GM23338 (cell line): ENCODE results near the gene LIAS. TPM values are rescaled to one million over a fixed set of nuclear protein-coding genes. Genes with fewer than 3 reads are reported as not detected.

ENCODE experiments used
- ATAC-seq: fragments of 200-7000 bp; cut with Tn5 transposase; 3 replicates; pipeline ENCODE4 v1.9.1; 2020
- DNase-seq: peaks from one replicate; pipeline ENCODE4 v3.0.0-alpha.2; 2015; ENCODE audit warnings: low spot score
- H2AFZ ChIP-seq: fragments of 200-600 bp; sonication (generic); 2 replicates; pipeline ENCODE4 v1.8.0; 2016; ENCODE audit warnings: antibody characterized with exemption, mild to moderate bottlenecking, moderate library complexity
- H3F3A ChIP-seq: fragments of 200-600 bp; sonication (generic); replicated peaks from 2 replicates; pipeline ENCODE4 v1.8.0; 2017; ENCODE audit warnings: antibody characterized with exemption, mixed run types, low read depth
- H3K27ac ChIP-seq: fragments of 200-600 bp; sonication (generic); 2 replicates; pipeline ENCODE4 v1.6.1; 2016; ENCODE audit warnings: low read depth
- H3K27me3 ChIP-seq: fragments of 200-600 bp; sonication (generic); 2 replicates; pipeline ENCODE4 v1.8.0; 2016; ENCODE audit warnings: mild to moderate bottlenecking, mixed run types, moderate library complexity; ENCODE audit not compliant: insufficient read depth
- H3K36me3 ChIP-seq: fragments of 200-600 bp; sonication (generic); 2 replicates; pipeline ENCODE4 v1.8.0; 2016; ENCODE audit warnings: mild to moderate bottlenecking; ENCODE audit not compliant: insufficient read depth
- H3K4me1 ChIP-seq: fragments of 200-600 bp; sonication (generic); 2 replicates; pipeline ENCODE4 v1.8.0; 2016; ENCODE audit warnings: mild to moderate bottlenecking, moderate library complexity; ENCODE audit not compliant: insufficient read depth
- H3K4me2 ChIP-seq: fragments of 200-600 bp; sonication (generic); 2 replicates; pipeline ENCODE4 v1.7.1; 2017; ENCODE audit warnings: mixed run types
- H3K4me3 ChIP-seq: fragments of 200-600 bp; sonication (generic); 2 replicates; pipeline ENCODE4 v1.6.1; 2016; ENCODE audit warnings: mixed run types
- H3K79me2 ChIP-seq: fragments of 200-600 bp; sonication (generic); replicated peaks from 2 replicates; pipeline ENCODE4 v1.8.0; 2017; ENCODE audit warnings: mild to moderate bottlenecking; ENCODE audit not compliant: insufficient read depth
- H3K9me2 ChIP-seq: fragments of 200-600 bp; sonication (generic); 2 replicates; pipeline ENCODE4 v1.8.0; 2017; ENCODE audit not compliant: insufficient read depth
- H4K20me1 ChIP-seq: fragments of 200-600 bp; sonication (generic); replicated peaks from 2 replicates; pipeline ENCODE4 v1.8.0; 2017; ENCODE audit warnings: mild to moderate bottlenecking; ENCODE audit not compliant: insufficient read depth
- H3K27ac Mint-ChIP-seq: 2 replicates; pipeline ENCODE4 v1.8.0; 2020; ENCODE audit warnings: inconsistent platforms, mild to moderate bottlenecking, moderate library complexity, mixed read lengths
- H3K27me3 Mint-ChIP-seq: 3 replicates; pipeline ENCODE4 v1.8.0; 2022; ENCODE audit warnings: low read depth, mild to moderate bottlenecking, moderate library complexity, mixed read lengths, inconsistent platforms; ENCODE audit not compliant: insufficient read depth, poor library complexity
- H3K36me3 Mint-ChIP-seq: 3 replicates; pipeline ENCODE4 v1.8.0; 2021; ENCODE audit warnings: low read depth, mild to moderate bottlenecking, inconsistent platforms, moderate library complexity, mixed read lengths
- H3K4me1 Mint-ChIP-seq: 3 replicates; pipeline ENCODE4 v1.8.0; 2020; ENCODE audit warnings: mild to moderate bottlenecking, inconsistent platforms, mixed read lengths
- H3K4me3 Mint-ChIP-seq: 3 replicates; pipeline ENCODE4 v1.8.0; 2021; ENCODE audit warnings: moderate library complexity, mild to moderate bottlenecking, inconsistent platforms, mixed read lengths
- H3K9me3 Mint-ChIP-seq: 3 replicates; pipeline ENCODE4 v1.8.0; 2020; ENCODE audit warnings: moderate library complexity, mild to moderate bottlenecking, inconsistent platforms, mixed read lengths
- CREB1 ChIP-seq: fragments of 250-450 bp; sonication (Bioruptor Pico); IDR thresholded peaks from 2 replicates; pipeline ENCODE4 v1.5.0; 2020; ENCODE audit warnings: low read depth, mild to moderate bottlenecking, moderate library complexity
- EZH2 ChIP-seq: fragments of 200-600 bp; sonication (generic); IDR thresholded peaks from one replicate; pipeline ENCODE4 v1.8.0; 2017; ENCODE audit warnings: antibody characterized with exemption, mild to moderate bottlenecking, low read depth; ENCODE audit not compliant: unreplicated experiment
- EZH2phosphoT487 ChIP-seq: fragments of 200-600 bp; sonication (generic); IDR thresholded peaks from one replicate; pipeline ENCODE4 v1.8.1; 2018; ENCODE audit warnings: antibody characterized with exemption; ENCODE audit not compliant: unreplicated experiment
- NANOG ChIP-seq: IDR thresholded peaks from 2 replicates; pipeline ENCODE4 v1.6.1; 2016; ENCODE audit warnings: antibody characterized with exemption, borderline replicate concordance
- STAT1 ChIP-seq: IDR thresholded peaks from one replicate; pipeline ENCODE4 v1.6.1; 2016; ENCODE audit warnings: antibody characterized with exemption; ENCODE audit not compliant: unreplicated experiment
- ZNF331 ChIP-seq: fragments of 250-450 bp; sonication (Bioruptor Pico); IDR thresholded peaks from 2 replicates; pipeline ENCODE4 v1.5.0; 2020; ENCODE audit warnings: low read depth, mild to moderate bottlenecking, moderate library complexity
- microRNA-seq: library from miRNA; unstranded; fragments of <30 nt; microRNA quantifications from one replicate; pipeline ENCODE4, GENCODE V29; 2017
- polyA plus RNA-seq: library from polyadenylated mRNA; unstranded; fragments of >200 nt; fragmentation: Nextera tagmentation; extraction: Ambion mirVana; gene quantifications from 2 replicates; pipeline ENCODE4 v1.2.1, GENCODE V29; 2016
- small RNA-seq: library from RNA; depleted of rRNA; stranded (forward); fragments of <200 nt; gene quantifications from one replicate; pipeline ENCODE3, GENCODE V24; 2014; ENCODE audit warnings: low replicate concordance
- total RNA-seq: library from RNA; depleted of rRNA; stranded (reverse); fragments of >200 nt; shearing (Covaris generic); gene quantifications from 2 replicates; pipeline ENCODE4 v1.2.3, GENCODE V29; 2014; rRNA removed
- TF ChIP-seq, protein P1 (sequence below), 2 experiments: fragments of 200-600 bp in 1 of 2; sonication (generic) in 1 of 2; conservative IDR thresholded peaks; 2 replicates each; pipeline versions ENCODE4 v1.5.1 to v1.6.1; 2016 to 2017; ENCODE audit warnings: antibody characterized with exemption in 2 of 2, low read depth in 2 of 2, mild to moderate bottlenecking in 2 of 2, moderate library complexity in 1 of 2
- TF ChIP-seq, protein P2 (sequence below): IDR thresholded peaks from 2 replicates; pipeline ENCODE4 v1.6.1; 2016; ENCODE audit warnings: antibody characterized with exemption
- TF ChIP-seq, protein P3 (sequence below): IDR thresholded peaks from one replicate; pipeline ENCODE4 v1.6.1; 2018; ENCODE audit warnings: antibody characterized with exemption; ENCODE audit not compliant: unreplicated experiment

LIAS gene
- total and polyA plus RNA-seq, 2 experiments from 2014 or later, result 17.5 to 18.7 TPM

DNA sequence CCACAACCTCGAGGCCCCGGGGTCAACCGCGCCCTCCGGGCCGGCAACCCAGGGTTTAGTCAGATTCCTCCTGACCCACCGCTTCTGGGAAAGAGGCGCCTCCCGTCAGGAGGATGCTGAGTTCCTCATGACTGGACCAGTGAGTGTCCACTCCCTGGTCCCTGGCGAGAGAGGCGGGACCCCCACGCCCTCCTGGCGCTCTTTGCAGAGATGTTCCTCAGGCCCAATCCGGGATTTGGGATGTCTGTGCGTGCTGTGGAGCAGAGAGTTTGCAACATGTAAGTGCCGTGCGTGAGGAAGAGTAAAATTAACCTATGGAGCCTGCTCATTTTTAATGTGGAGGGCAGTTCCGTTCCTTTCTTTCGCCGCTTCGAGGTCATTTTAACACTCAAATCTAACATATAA lies 69.2 kb downstream of the LIAS start:
- Histone ChIP-seq H3K4me1 (peaks cover 7% of the 10 kb centered on the region; the same call in 1 of the 2 replicates), H3K4me2 (peak overlapping the region; percentile 99), H3K79me2 (peaks cover 66% of the 10 kb centered on the region), H3F3A (peaks cover 13% of the 10 kb centered on the region), H2AFZ (peak overlapping the region; percentile 63), H3K36me3 (peaks cover 28% of the 10 kb centered on the region), H3K4me3 (peak overlapping the region; percentile 98), H3K27me3 (no peaks in the 10 kb centered on the region), H4K20me1 (peaks cover 21% of the 10 kb centered on the region), H3K27ac (peak overlapping the region; percentile 97), H3K9me2 (no peaks in the 10 kb centered on the region)
- ATAC-seq, result no peak; the same call in 2 of the 3 replicates
- H3K9me3 Mint-ChIP-seq, result peaks cover 37% of the 10 kb centered on the region
- peaks cover 22% of the 10 kb centered on the region for H3K27me3 Mint-ChIP-seq
- H3K27ac Mint-ChIP-seq, result peak overlapping the region; percentile 94
- H3K4me3 Mint-ChIP-seq, result peak overlapping the region; percentile 100
- TF ChIP-seq CREB1, result no peak
- no peak for TF ChIP-seq STAT1
- no peak for TF ChIP-seq NANOG
- TF ChIP-seq, protein P1, sequence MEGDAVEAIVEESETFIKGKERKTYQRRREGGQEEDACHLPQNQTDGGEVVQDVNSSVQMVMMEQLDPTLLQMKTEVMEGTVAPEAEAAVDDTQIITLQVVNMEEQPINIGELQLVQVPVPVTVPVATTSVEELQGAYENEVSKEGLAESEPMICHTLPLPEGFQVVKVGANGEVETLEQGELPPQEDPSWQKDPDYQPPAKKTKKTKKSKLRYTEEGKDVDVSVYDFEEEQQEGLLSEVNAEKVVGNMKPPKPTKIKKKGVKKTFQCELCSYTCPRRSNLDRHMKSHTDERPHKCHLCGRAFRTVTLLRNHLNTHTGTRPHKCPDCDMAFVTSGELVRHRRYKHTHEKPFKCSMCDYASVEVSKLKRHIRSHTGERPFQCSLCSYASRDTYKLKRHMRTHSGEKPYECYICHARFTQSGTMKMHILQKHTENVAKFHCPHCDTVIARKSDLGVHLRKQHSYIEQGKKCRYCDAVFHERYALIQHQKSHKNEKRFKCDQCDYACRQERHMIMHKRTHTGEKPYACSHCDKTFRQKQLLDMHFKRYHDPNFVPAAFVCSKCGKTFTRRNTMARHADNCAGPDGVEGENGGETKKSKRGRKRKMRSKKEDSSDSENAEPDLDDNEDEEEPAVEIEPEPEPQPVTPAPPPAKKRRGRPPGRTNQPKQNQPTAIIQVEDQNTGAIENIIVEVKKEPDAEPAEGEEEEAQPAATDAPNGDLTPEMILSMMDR (conservative IDR thresholded peaks at IDR 0.05; ENCODE audit: low read depth in 2 of 2), result no peak
- no peak for TF ChIP-seq EZH2
- TF ChIP-seq, protein P2, sequence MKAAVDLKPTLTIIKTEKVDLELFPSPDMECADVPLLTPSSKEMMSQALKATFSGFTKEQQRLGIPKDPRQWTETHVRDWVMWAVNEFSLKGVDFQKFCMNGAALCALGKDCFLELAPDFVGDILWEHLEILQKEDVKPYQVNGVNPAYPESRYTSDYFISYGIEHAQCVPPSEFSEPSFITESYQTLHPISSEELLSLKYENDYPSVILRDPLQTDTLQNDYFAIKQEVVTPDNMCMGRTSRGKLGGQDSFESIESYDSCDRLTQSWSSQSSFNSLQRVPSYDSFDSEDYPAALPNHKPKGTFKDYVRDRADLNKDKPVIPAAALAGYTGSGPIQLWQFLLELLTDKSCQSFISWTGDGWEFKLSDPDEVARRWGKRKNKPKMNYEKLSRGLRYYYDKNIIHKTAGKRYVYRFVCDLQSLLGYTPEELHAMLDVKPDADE, result no peak
- TF ChIP-seq ZNF331 (CRISPR knock-in tag), result no peak
- TF ChIP-seq, protein P3, sequence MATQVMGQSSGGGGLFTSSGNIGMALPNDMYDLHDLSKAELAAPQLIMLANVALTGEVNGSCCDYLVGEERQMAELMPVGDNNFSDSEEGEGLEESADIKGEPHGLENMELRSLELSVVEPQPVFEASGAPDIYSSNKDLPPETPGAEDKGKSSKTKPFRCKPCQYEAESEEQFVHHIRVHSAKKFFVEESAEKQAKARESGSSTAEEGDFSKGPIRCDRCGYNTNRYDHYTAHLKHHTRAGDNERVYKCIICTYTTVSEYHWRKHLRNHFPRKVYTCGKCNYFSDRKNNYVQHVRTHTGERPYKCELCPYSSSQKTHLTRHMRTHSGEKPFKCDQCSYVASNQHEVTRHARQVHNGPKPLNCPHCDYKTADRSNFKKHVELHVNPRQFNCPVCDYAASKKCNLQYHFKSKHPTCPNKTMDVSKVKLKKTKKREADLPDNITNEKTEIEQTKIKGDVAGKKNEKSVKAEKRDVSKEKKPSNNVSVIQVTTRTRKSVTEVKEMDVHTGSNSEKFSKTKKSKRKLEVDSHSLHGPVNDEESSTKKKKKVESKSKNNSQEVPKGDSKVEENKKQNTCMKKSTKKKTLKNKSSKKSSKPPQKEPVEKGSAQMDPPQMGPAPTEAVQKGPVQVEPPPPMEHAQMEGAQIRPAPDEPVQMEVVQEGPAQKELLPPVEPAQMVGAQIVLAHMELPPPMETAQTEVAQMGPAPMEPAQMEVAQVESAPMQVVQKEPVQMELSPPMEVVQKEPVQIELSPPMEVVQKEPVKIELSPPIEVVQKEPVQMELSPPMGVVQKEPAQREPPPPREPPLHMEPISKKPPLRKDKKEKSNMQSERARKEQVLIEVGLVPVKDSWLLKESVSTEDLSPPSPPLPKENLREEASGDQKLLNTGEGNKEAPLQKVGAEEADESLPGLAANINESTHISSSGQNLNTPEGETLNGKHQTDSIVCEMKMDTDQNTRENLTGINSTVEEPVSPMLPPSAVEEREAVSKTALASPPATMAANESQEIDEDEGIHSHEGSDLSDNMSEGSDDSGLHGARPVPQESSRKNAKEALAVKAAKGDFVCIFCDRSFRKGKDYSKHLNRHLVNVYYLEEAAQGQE, result no peak
- TF ChIP-seq EZH2phosphoT487, result no peak
- DNase-seq, result no peak
- H3K36me3 Mint-ChIP-seq, result peaks cover 60% of the 10 kb centered on the region
- H3K4me1 Mint-ChIP-seq, result peaks cover 9% of the 10 kb centered on the region; the same call in 2 of the 3 replicates

Small RNA genes within 50 kb of the gene (microRNA-seq; reads per million reads assigned to microRNA genes)
- gene MIR5591, result not detected

Small RNA genes within 50 kb of the gene (small RNA-seq; reads per million reads assigned to genes)
- not detected for gene MIR5591
- not detected for gene RF00019

Other genes with a start within 250 kb of the LIAS start
- gene RFC1, start 92.7 kb upstream of the LIAS start, total RNA-seq, result 70.5 and 75.8 TPM in 2 replicates
- 194 and 228 TPM in 2 replicates for gene RFC1, start 92.7 kb upstream of the LIAS start, polyA plus RNA-seq
- 0.03 TPM in 1 of 2 replicates, not detected in the other for gene KLB, start 52.1 kb upstream of the LIAS start, total RNA-seq
- 0.19 and 0.21 TPM in 2 replicates for gene KLB, start 52.1 kb upstream of the LIAS start, polyA plus RNA-seq
- 4,044 and 4,699 TPM in 2 replicates for gene RPL9, start 134 bp upstream of the LIAS start, total RNA-seq
- 2,522 and 3,152 TPM in 2 replicates for gene RPL9, start 134 bp upstream of the LIAS start, polyA plus RNA-seq
- 69.8 and 81.3 TPM in 2 replicates for gene UGDH, start 68.4 kb downstream of the LIAS start, total RNA-seq
- gene UGDH, start 68.4 kb downstream of the LIAS start, polyA plus RNA-seq, result 45.8 and 48.9 TPM in 2 replicates
- 23.3 and 29.0 TPM in 2 replicates for gene SMIM14, start 179.8 kb downstream of the LIAS start, total RNA-seq
- gene SMIM14, start 179.8 kb downstream of the LIAS start, polyA plus RNA-seq, result 52.6 and 54.6 TPM in 2 replicates
- 97.7 and 113 TPM in 2 replicates for gene UBE2K, start 239.1 kb downstream of the LIAS start, total RNA-seq
- gene UBE2K, start 239.1 kb downstream of the LIAS start, polyA plus RNA-seq, result 192 and 207 TPM in 2 replicates